Natural killer cell (primary cell): ENCODE measurements around the gene YPEL1. TPM values are rescaled to one million over a fixed set of nuclear protein-coding genes. Genes with fewer than 3 reads are reported as not detected.
A peak's percentile ranks its signal among the peaks of the same experiment; 100 is the strongest.

ENCODE experiments used
- ATAC-seq, 3 donors: fragments of 150-1000 bp in 2 of 3; fragments of 200-7000 bp in 1 of 3; cut with Tn5 transposase; 1 replicate in 1 of 3; 2 replicates in 2 of 3; pipeline ENCODE4 v1.10.0; 2021; ENCODE audit warnings: mild to moderate bottlenecking in 2 of 3, moderate library complexity in 2 of 3
- DNase-seq, 2 donors: peaks; one replicate each; pipeline versions ENCODE4 v3.0.0 to v3.0.0-alpha.2; 2013 to 2021; ENCODE audit warnings: mixed read lengths in 1 of 2
- H3K27ac ChIP-seq: one replicate; pipeline ENCODE4 v1.5.1; 2013; ENCODE audit warnings: mild to moderate bottlenecking, low read length
- H3K27me3 ChIP-seq: one replicate; pipeline ENCODE4 v1.6.1; 2013; ENCODE audit warnings: low read length; ENCODE audit not compliant: control insufficient read depth, insufficient read depth
- H3K36me3 ChIP-seq: one replicate; pipeline ENCODE4 v1.6.1; 2013; ENCODE audit warnings: low read length; ENCODE audit not compliant: control insufficient read depth, insufficient read depth
- H3K4me1 ChIP-seq: one replicate; pipeline ENCODE4 v1.6.1; 2013; ENCODE audit warnings: low read length; ENCODE audit not compliant: control insufficient read depth, insufficient read depth
- H3K4me3 ChIP-seq: one replicate; pipeline ENCODE4 v1.5.1; 2013; ENCODE audit warnings: low read length
- H3K9me3 ChIP-seq: one replicate; pipeline ENCODE4 v1.6.1; 2013; ENCODE audit warnings: low read length; ENCODE audit not compliant: control insufficient read depth, insufficient read depth
- H3K27ac Mint-ChIP-seq, 2 donors: one replicate each; pipeline ENCODE4 v1.8.0; 2022; ENCODE audit warnings: mild to moderate bottlenecking in 2 of 2, mixed read lengths in 2 of 2, moderate library complexity in 1 of 2
- H3K27me3 Mint-ChIP-seq, 2 donors: one replicate each; pipeline ENCODE4 v1.8.0; 2022; ENCODE audit warnings: low read depth in 2 of 2, mixed read lengths in 2 of 2
- H3K36me3 Mint-ChIP-seq: one replicate; pipeline ENCODE4 v1.8.0; 2022; ENCODE audit warnings: mixed read lengths
- H3K4me1 Mint-ChIP-seq, 2 donors: one replicate each; pipeline ENCODE4 v1.8.0; 2022; ENCODE audit warnings: mixed read lengths in 2 of 2
- H3K4me3 Mint-ChIP-seq: one replicate; pipeline ENCODE4 v1.8.0; 2022; ENCODE audit warnings: mild to moderate bottlenecking, moderate library complexity, mixed read lengths
- H3K9me3 Mint-ChIP-seq, 2 donors: one replicate each; pipeline ENCODE4 v1.8.0; 2022; ENCODE audit warnings: mixed read lengths in 2 of 2
- WGBS: methylation state at CpG from one replicate; pipeline ENCODE4 v1.1.7; 2013; ENCODE audit warnings: missing lambda C conversion rate; ENCODE audit not compliant: insufficient coverage; 5-methylcytosine and 5-hydroxymethylcytosine counted together
- intact Hi-C: fragments of 100-400 bp; cut with micrococcal nuclease; formaldehyde crosslinking; loops from one replicate; pipeline ENCODE4 v1.14.2; 2022
- total RNA-seq, 4 donors: library from RNA; stranded (reverse); fragments of 120-200 nt in 1 of 4; gene quantifications; one replicate each; pipeline versions ENCODE4 v1.2.3 to v1.2.4, GENCODE V29; 2013 to 2022
- TF ChIP-seq, protein P1 (sequence below): fragments of 200-600 bp; IDR thresholded peaks from one replicate; pipeline ENCODE4 v1.8.0; 2022; ENCODE audit warnings: antibody characterized with exemption

YPEL1 gene
- total RNA-seq, 3 donors from 2014 or later (not counting 1 experiment from before 2014, with no cell fraction given) = 59.9 to 86.3 (median 68.8) TPM

DNA sequence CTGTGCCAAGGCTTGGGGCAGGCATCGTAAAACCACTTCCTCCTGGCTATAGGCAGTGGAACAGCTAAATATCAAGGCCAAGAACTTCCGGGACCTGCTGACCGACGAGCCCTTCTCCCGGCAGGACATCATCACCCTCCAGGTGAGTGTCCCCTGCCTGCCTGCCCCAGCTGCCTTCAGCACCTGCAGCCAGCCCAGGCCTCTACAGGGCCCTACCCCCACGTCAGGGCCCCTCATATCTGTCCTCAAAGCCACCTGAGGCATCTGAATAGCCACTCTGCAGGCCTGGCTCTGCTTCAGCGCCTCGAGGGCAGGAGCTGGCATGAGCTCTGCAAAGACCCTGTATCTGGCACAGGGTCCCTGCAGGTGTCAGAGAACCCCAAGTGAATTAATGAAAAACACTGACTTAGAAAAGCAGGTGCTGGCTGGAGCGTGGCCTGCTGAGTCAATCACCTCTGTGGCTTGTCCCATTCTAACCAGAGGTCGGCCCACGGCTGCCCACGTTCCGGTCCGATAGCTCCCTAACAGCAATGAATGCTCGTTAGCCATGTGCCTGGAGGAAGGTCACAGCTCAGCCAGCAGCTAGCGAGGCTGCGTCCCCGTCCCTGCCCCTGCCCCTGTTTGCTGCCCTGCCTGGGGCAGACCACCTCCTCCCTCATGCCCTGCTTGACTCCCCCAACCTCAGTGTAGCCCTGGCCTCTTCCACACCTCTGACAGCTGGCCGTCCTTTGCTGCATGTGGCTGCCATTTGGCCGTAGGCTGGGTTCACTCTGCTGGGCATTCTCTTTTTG lies 53.0 kb downstream of the YPEL1 start:
- Mint-ChIP-seq H3K27me3 (no peaks in the 10 kb centered on the region), H3K36me3 (no peaks in the 10 kb centered on the region), H3K9me3 (no peaks in the 10 kb centered on the region), H3K4me1 (peaks cover 21 to 44% of the 10 kb centered on the region in 2 donors), H3K27ac (peak overlapping the region; percentile 45), H3K4me3 (peak overlapping the region; percentile 60)
- 88% methylated on average over 20 of the region's 20 CpGs for WGBS
- Histone ChIP-seq H3K27me3 (no peaks in the 10 kb centered on the region), H3K4me3 (no peak overlapping the region), H3K36me3 (peaks cover 48% of the 10 kb centered on the region), H3K9me3 (no peaks in the 10 kb centered on the region), H3K27ac (no peak overlapping the region), H3K4me1 (peaks cover 56% of the 10 kb centered on the region)
- intact Hi-C loops = no loop called here
- DNase-seq (no peak), ATAC-seq (no peak)
- TF ChIP-seq, protein P1, sequence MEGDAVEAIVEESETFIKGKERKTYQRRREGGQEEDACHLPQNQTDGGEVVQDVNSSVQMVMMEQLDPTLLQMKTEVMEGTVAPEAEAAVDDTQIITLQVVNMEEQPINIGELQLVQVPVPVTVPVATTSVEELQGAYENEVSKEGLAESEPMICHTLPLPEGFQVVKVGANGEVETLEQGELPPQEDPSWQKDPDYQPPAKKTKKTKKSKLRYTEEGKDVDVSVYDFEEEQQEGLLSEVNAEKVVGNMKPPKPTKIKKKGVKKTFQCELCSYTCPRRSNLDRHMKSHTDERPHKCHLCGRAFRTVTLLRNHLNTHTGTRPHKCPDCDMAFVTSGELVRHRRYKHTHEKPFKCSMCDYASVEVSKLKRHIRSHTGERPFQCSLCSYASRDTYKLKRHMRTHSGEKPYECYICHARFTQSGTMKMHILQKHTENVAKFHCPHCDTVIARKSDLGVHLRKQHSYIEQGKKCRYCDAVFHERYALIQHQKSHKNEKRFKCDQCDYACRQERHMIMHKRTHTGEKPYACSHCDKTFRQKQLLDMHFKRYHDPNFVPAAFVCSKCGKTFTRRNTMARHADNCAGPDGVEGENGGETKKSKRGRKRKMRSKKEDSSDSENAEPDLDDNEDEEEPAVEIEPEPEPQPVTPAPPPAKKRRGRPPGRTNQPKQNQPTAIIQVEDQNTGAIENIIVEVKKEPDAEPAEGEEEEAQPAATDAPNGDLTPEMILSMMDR = no peak

DNA sequence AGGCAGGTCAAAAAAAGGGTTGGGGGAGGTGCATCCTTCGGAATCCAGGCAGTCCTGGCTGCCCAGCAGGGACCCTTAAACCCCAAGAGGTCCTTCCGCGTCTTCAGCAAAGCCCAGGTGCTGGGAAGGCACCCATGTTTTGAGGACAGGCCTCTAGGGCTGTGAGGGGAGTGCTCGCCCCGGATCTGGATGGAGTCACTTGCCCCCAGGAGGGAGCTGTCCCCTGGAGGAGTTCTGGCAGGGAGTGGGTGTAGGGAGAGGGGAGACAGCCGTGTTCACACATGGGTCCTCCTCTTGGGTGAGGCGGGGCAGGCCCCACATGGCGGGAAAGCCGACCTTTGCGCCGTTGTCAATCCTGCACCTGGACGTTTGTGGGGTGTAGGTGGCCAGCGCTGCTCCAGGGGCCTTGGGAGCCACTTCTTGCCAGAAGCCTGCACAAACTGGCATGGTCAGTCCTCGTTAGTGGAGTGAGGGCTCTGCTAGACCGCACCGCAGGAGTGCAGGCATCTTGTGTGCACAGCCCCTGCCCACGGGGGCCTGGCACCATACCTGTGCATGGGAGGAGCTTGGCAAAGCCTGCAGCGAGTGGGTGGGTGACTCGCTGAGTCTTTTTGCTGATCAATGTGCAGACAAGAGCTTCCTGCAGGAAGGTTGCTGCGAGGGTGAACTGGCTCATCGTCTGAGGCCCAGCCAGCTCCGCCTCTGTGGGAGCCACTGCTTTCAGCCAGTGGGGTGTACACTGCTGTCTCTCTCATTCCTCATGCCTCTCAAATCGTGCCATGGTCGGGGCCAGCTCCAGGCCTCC lies 53.8 kb downstream of the YPEL1 start:
- TF ChIP-seq, protein P1 = no peak
- peaks cover 40% of the 10 kb centered on the region for H3K36me3 ChIP-seq
- H3K27me3 ChIP-seq = no peaks in the 10 kb centered on the region
- no peak overlapping the region for H3K4me3 ChIP-seq
- Mint-ChIP-seq H3K4me1 (peaks cover 21 to 48% of the 10 kb centered on the region in 2 donors), H3K27ac (peak overlapping the region; percentile 91 to 92), H3K27me3 (no peaks in the 10 kb centered on the region), H3K36me3 (no peaks in the 10 kb centered on the region), H3K4me3 (peak overlapping the region; percentile 87), H3K9me3 (no peaks in the 10 kb centered on the region)
- 85% methylated on average over 24 of the region's 24 CpGs for WGBS
- ATAC-seq (no peak), DNase-seq (no peak)
- H3K4me1 ChIP-seq = peaks cover 57% of the 10 kb centered on the region
- H3K27ac ChIP-seq = peak overlapping the region; percentile 76
- no peaks in the 10 kb centered on the region for H3K9me3 ChIP-seq
- intact Hi-C loops = loop anchor here (1.0 kb wide), 1 partner anchor 8 kb away; no protein-coding TSS in a partner anchor

DNA sequence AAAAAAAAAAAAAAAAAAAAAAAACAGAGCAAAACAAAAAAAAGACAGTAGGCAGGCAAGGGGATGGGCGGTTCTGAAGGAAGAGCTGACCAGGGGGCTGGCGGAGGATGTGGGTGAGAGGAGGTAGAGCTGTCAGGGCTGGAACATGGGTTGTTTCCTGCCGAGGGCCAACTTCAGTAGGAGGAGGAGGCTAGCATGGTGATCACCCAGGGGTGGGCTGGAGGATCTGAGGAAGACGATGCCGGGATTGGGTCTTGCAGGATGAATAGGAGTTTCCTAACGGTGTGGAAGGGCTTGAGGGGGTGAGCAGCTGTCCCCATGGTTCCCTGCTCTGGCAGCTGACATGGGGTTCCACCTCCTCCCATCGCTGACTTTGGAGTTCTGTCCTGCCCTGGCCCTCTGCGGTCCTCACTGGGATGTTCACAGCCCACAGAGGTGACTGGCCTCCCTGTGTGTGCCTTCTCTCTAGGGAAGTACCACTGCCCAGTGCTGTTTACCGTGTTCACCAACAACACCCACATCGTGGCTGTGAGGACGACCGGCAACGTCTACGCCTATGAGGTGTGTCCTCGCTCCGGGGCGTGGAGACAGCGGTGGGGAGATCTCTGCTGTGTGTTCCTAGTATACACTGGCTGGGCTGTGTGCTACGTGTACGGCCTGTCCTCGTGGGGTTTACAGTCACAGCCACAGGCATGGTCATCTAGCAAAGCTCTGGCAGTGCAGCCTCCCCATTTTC lies 54.6 kb downstream of the YPEL1 start:
- Mint-ChIP-seq H3K4me3 (peak overlapping the region; percentile 87), H3K4me1 (peaks cover 23 to 48% of the 10 kb centered on the region in 2 donors), H3K9me3 (no peaks in the 10 kb centered on the region), H3K27ac (peak overlapping the region; percentile 91 to 92), H3K36me3 (no peaks in the 10 kb centered on the region), H3K27me3 (no peaks in the 10 kb centered on the region)
- TF ChIP-seq, protein P1 = no peak
- peak in 1 of 2 donors; percentile 64 for DNase-seq
- Histone ChIP-seq H3K4me1 (peaks cover 57% of the 10 kb centered on the region), H3K27ac (peak overlapping the region; percentile 76), H3K27me3 (no peaks in the 10 kb centered on the region), H3K36me3 (peaks cover 33% of the 10 kb centered on the region), H3K9me3 (no peaks in the 10 kb centered on the region), H3K4me3 (no peak overlapping the region)
- intact Hi-C loops = loop anchor here (1.0 kb wide), 1 partner anchor 8 kb away; no protein-coding TSS in a partner anchor
- peak; percentile 76 to 85 (median 77) for ATAC-seq
- WGBS = 65% methylated on average over 21 of the region's 21 CpGs
